LNCaP clone FGC (cell line): ENCODE data around the gene RARG.
A peak's percentile ranks its signal among the peaks of the same experiment; 100 is the strongest.

Experiments
- DNase-seq: peaks from one replicate; pipeline ENCODE4 v3.0.0-alpha.2; 2011; ENCODE audit warnings: low read depth
- H3K4me3 ChIP-seq: 2 replicates; pipeline ENCODE4 v1.5.1; 2011; ENCODE audit warnings: mild to moderate bottlenecking, low read depth, low read length, control low read depth
- CTCF ChIP-seq: IDR thresholded peaks from 2 replicates; pipeline ENCODE4 v1.5.1; 2012; ENCODE audit warnings: mild to moderate bottlenecking; ENCODE audit not compliant: control insufficient read depth, insufficient read depth; ENCODE audit errors: extremely low read depth

The RARG gene

GRCh38 chr12:53187145-53187899, 44.7 kb downstream of the RARG start:
- TF ChIP-seq CTCF = no peak
- DNase-seq = no peak
- H3K4me3 ChIP-seq = no peak overlapping the region

- H3K4me3 ChIP-seq = no peak overlapping the region
- no peak for DNase-seq
- no peak for TF ChIP-seq CTCF
These were observed 45.3 kb downstream of the RARG start for GRCh38 chr12:53186745-53187144.

- H3K4me3 ChIP-seq = no peak overlapping the region
- no peak for TF ChIP-seq CTCF
- DNase-seq = no peak
These were observed 46.3 kb downstream of the RARG start for GRCh38 chr12:53185582-53186153.

GRCh38 chr12:53184828-53185227, 47.2 kb downstream of the RARG start:
- TF ChIP-seq CTCF = no peak
- no peak overlapping the region for H3K4me3 ChIP-seq
- DNase-seq = no peak

- no peak for DNase-seq
- TF ChIP-seq CTCF = no peak
- H3K4me3 ChIP-seq = no peak overlapping the region
These were observed 49.1 kb downstream of the RARG start for GRCh38 chr12:53182903-53183302.

GRCh38 chr12:53181935-53182334, 50.1 kb downstream of the RARG start:
- no peak for DNase-seq
- peak overlapping the region; percentile 72 for H3K4me3 ChIP-seq

More at GRCh38 chr12:53181935-53182334, 50.1 kb downstream of the RARG start:
- TF ChIP-seq CTCF = no peak
